ENCODE results near the gene GPRC5D. TPM values are rescaled to one million over a fixed set of nuclear protein-coding genes. Genes with fewer than 3 reads are reported as not detected.

GPRC5D gene
- total and polyA plus RNA-seq, 9 of the 15 experiments (the other 6 are each of a cell fraction or from before 2014, with no cell fraction given) = 1.0 to 1.1 TPM; not detected in 7

DNA sequence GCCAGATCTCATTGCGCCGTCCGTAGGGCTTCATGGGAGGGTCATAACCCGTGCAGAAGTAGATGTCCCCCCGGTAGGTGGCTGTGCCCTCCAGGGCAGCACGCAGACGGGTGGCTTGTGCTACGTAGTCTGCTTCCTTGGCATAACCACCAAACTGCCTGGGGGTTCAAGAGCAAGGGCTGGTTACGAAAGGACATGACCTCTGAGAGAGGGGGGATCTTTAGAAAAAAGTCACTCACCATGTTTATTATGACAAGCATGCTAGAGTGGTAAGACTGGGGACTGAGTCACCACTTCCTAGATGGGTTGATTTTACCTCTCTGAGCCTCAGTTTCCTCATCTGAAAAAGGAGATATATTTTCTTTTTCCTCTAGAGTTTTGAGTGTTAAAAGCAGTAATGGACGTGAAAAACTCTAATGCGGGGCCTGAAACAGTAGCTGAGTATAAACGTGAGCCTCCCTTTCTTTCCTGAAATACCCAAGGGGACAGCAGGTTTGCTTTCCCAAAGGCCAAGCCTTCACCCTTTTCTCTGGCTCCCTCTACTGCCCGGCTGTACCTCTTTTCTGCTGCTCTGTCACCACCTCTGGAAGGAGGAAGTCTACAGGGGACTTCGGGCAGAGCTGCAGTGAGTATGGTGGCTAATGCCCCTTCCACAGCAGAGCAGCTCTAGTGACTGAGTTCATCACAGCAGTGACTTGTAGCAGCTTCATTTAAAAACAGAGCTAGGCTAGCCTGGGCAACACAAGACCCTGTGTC is 23.5 kb upstream of the GPRC5D start:
- WGBS (ENCODE audit: insufficient coverage, low coverage, missing lambda C conversion rate) = 72% methylated on average over 13 of the region's 14 CpGs
- FAIRE-seq (no peak), DNase-seq (ENCODE audit: extremely low read depth in 1 of 4, low spot score in 3 of 4) (peak; percentile 10 to 45 (median 22)), ATAC-seq (peak; percentile 90)
- H3K27ac ChIP-seq (ENCODE audit: extremely low read depth, low read depth, low read length) = no peak overlapping the region
- in situ Hi-C loops (cut with MboI) = no loop called here
- ChIA-PET POLR2A (interaction anchor here (0.7 kb wide), 1 partner anchor 10 kb away, joined by 3 read pairs; no protein-coding TSS in a partner anchor), CTCF (ENCODE audit: low intra/inter-chr PET ratio) (interaction anchor here (0.6 to 1.4 kb wide), 2 partner anchors 12 to 59 kb away, joined by 3 to 7 read pairs; no protein-coding TSS in a partner anchor)
- H2AFZ ChIP-seq (ENCODE audit: low read depth, low read length) = no peak overlapping the region
- no peak overlapping the region for H3K9ac ChIP-seq (ENCODE audit: insufficient read depth in 1 of 2, low read depth in 2 of 2, low read length in 2 of 2)
- BruUV-seq (replicated peaks) = no TSS peak
- H3K36me3 ChIP-seq (ENCODE audit: control insufficient read depth, insufficient read depth, low read length) = peaks cover 5% of the 10 kb centered on the region; the same call in 2 of the 3 replicates
- no peak overlapping the region for H3K4me3 ChIP-seq
- H3K9me3 ChIP-seq (replicated peaks; ENCODE audit: control insufficient read depth, insufficient read depth, low read depth, low read length) = no peaks in the 10 kb centered on the region
- H3K9me1 ChIP-seq (ENCODE audit: control insufficient read depth, insufficient read depth, low read length) = no peaks in the 10 kb centered on the region
- intact Hi-C loops (cut with micrococcal nuclease) = loop anchor here (2.0 kb wide), 1 partner anchor 59 kb away; no protein-coding TSS in a partner anchor
- no peaks in the 10 kb centered on the region for H3K79me2 ChIP-seq (ENCODE audit: control insufficient read depth, insufficient read depth, low read length)
- H4K20me1 ChIP-seq (replicated peaks; ENCODE audit: control insufficient read depth, insufficient read depth, low read length) = no peaks in the 10 kb centered on the region
- no peaks in the 10 kb centered on the region for H3K27me3 ChIP-seq (ENCODE audit: control insufficient read depth in 2 of 2, insufficient read depth in 2 of 2, low read length in 2 of 2)
- H3K4me2 ChIP-seq (ENCODE audit: insufficient read depth, low read length) = no peak overlapping the region
- peaks cover 0 to 2% of the 10 kb centered on the region in 2 experiments; a peak in 2 of 5 replicates for H3K4me1 ChIP-seq (replicated peaks in 1 of 2; ENCODE audit: control insufficient read depth in 2 of 2, insufficient read depth in 2 of 2, low read length in 2 of 2)
- TF ChIP-seq, protein P1, sequence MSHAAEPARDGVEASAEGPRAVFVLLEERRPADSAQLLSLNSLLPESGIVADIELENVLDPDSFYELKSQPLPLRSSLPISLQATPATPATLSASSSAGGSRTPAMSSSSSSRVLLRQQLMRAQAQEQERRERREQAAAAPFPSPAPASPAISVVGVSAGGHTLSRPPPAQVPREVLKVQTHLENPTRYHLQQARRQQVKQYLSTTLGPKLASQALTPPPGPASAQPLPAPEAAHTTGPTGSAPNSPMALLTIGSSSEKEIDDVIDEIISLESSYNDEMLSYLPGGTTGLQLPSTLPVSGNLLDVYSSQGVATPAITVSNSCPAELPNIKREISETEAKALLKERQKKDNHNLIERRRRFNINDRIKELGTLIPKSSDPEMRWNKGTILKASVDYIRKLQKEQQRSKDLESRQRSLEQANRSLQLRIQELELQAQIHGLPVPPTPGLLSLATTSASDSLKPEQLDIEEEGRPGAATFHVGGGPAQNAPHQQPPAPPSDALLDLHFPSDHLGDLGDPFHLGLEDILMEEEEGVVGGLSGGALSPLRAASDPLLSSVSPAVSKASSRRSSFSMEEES (CRISPR knock-in tag; IDR thresholded peaks at IDR 0.05) = no peak
- TF ChIP-seq ZNF41 (CRISPR knock-in tag; conservative IDR thresholded peaks at IDR 0.05) (no peak), ZNF561 (CRISPR knock-in tag; conservative IDR thresholded peaks at IDR 0.05) (no peak), MEIS2 (IDR thresholded peaks at IDR 0.05; ENCODE audit: partially characterized antibody) (peak; percentile 45), ELF2 (CRISPR knock-in tag; IDR thresholded peaks at IDR 0.05) (no peak), RAD21 (CRISPR knock-in tag; conservative IDR thresholded peaks at IDR 0.05 in 1 of 2, IDR thresholded peaks at IDR 0.05 in 1 of 2) (peak; percentile 21 to 61; a peak in 3 of 4 replicates), ZNF165 (CRISPR knock-in tag; IDR thresholded peaks at IDR 0.05; ENCODE audit: borderline replicate concordance) (no peak), ZNF253 (CRISPR knock-in tag; conservative IDR thresholded peaks at IDR 0.05) (no peak), HEY1 (CRISPR knock-in tag; IDR thresholded peaks at IDR 0.05; ENCODE audit: borderline replicate concordance) (no peak), NFYB (IDR thresholded peaks at IDR 0.05; ENCODE audit: extremely low read depth, insufficient read length) (no peak), SPI1 (IDR thresholded peaks at IDR 0.05; ENCODE audit: borderline replicate concordance, low read depth, low read length) (peak; percentile 60; the same call in 1 of the 2 replicates), YBX1 (IDR thresholded peaks at IDR 0.05) (no peak), CTCF (IDR thresholded peaks at IDR 0.05 in 2 of 3, conservative IDR thresholded peaks at IDR 0.05 in 1 of 3; ENCODE audit: insufficient read depth in 2 of 3, low read depth in 1 of 3, low read length in 3 of 3) (peak; percentile 53 to 62 (median 59); a peak in 4 of 6 replicates)
- TF ChIP-seq, protein P2, sequence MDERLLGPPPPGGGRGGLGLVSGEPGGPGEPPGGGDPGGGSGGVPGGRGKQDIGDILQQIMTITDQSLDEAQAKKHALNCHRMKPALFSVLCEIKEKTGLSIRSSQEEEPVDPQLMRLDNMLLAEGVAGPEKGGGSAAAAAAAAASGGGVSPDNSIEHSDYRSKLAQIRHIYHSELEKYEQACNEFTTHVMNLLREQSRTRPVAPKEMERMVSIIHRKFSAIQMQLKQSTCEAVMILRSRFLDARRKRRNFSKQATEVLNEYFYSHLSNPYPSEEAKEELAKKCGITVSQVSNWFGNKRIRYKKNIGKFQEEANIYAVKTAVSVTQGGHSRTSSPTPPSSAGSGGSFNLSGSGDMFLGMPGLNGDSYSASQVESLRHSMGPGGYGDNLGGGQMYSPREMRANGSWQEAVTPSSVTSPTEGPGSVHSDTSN (CRISPR knock-in tag; IDR thresholded peaks at IDR 0.05; ENCODE audit: low read depth) = no peak
- TF ChIP-seq, protein P2 (tag; conservative IDR thresholded peaks at IDR 0.05; ENCODE audit: low read depth) = peak; percentile 31; the same call in 1 of the 2 replicates
